H1 (cell line): Measurements from ENCODE around the gene PCGF3. TPM values are rescaled to one million over a fixed set of nuclear protein-coding genes. Genes with fewer than 3 reads are reported as not detected.

Experiments
- ASH2L ChIP-seq: fragments of 200-600, 300-600 bp; sonication (generic); IDR thresholded peaks from one replicate; pipeline ENCODE4 v1.7.1; 2017; ENCODE audit warnings: low read length
- ATF2 ChIP-seq: IDR thresholded peaks from 2 replicates; pipeline ENCODE4 v1.6.1; 2012; ENCODE audit warnings: low read length, inconsistent platforms
- CHD7 ChIP-seq: fragments of 300-600 bp; sonication (generic); IDR thresholded peaks from 2 replicates; pipeline ENCODE4 v1.7.1; 2012; ENCODE audit warnings: low read length, moderate library complexity, mild to moderate bottlenecking, inconsistent platforms; ENCODE audit not compliant: insufficient replicate concordance
- E2F6 ChIP-seq: IDR thresholded peaks from 2 replicates; pipeline ENCODE4 v1.6.1; 2012; ENCODE audit warnings: inconsistent platforms
- GABPA ChIP-seq: IDR thresholded peaks from 2 replicates; pipeline ENCODE4 v1.6.1; 2011; ENCODE audit warnings: mild to moderate bottlenecking, low read length, moderate library complexity, borderline replicate concordance; ENCODE audit not compliant: insufficient read depth
- JUND ChIP-seq: IDR thresholded peaks from 2 replicates; pipeline ENCODE4 v1.6.1; 2011; ENCODE audit warnings: mild to moderate bottlenecking, improper control_type of control experiment, low read length
- KDM1A ChIP-seq: fragments of 200-600, 300-600 bp; sonication (generic); IDR thresholded peaks from 2 replicates; pipeline ENCODE4 v1.7.1; 2016; ENCODE audit warnings: mild to moderate bottlenecking, low read length, borderline replicate concordance
- RAD21 ChIP-seq, 2 experiments: IDR thresholded peaks in 1 of 2; conservative IDR thresholded peaks in 1 of 2; 2 replicates each; pipeline ENCODE4 v1.6.1; 2011; ENCODE audit warnings: low read depth in 2 of 2, low read length in 2 of 2, improper control_type of control experiment in 1 of 2, inconsistent platforms in 1 of 2, mild to moderate bottlenecking in 1 of 2, moderate library complexity in 1 of 2
- TBP ChIP-seq: IDR thresholded peaks from 2 replicates; pipeline ENCODE4 v1.6.1; 2011; ENCODE audit warnings: low read depth, low read length, improper control_type of control experiment
- polyA plus RNA-seq, 7 experiments: library from polyadenylated mRNA; depleted of rRNA in 3 of 7; stranded (reverse) in 5 of 7; unstranded in 2 of 7; fragments of >200 nt in 5 of 7; fragments of 200-250 nt in 2 of 7; gene quantifications; 1 replicate in 5 of 7; 2 replicates in 1 of 7; 4 replicates in 1 of 7; pipeline versions ENCODE4 v1.2.1 to v1.2.3, GENCODE V29; 2011 to 2013; ENCODE audit warnings: missing spikeins in 2 of 7, mixed read lengths in 2 of 7
- total RNA-seq: library from RNA; stranded (reverse); fragmentation: NEBNext Ultra II Directional; extraction: Animal tissue kit (Norgen Biotek cat#: 25700); gene quantifications from 2 replicates; pipeline ENCODE4 v1.2.1, GENCODE V29; 2021

PCGF3 gene
- total and polyA plus RNA-seq, 2 of the 8 experiments (the other 6 are each of a cell fraction or from before 2014, with no cell fraction given) = 52.7 to 52.9 TPM

- no peak for TF ChIP-seq CHD7
- TF ChIP-seq TBP = no peak
- TF ChIP-seq RAD21 (IDR thresholded peaks at IDR 0.05 in 1 of 2, conservative IDR thresholded peaks at IDR 0.05 in 1 of 2; ENCODE audit: low read depth in 2 of 2, low read length in 2 of 2) = no peak
- TF ChIP-seq GABPA = no peak
- no peak for TF ChIP-seq ASH2L
- TF ChIP-seq JUND = no peak
- TF ChIP-seq ATF2 = no peak
- TF ChIP-seq E2F6 = no peak
- TF ChIP-seq KDM1A = no peak
Measured at GRCh38 chr4:679629-680028, 26.0 kb upstream of the PCGF3 start (continued).
